Smooth muscle cell of the brain vasculature (primary cell): ENCODE measurements around the gene BLOC1S1.

ENCODE experiments used
- DNase-seq: peaks from one replicate; pipeline ENCODE4 v3.0.0-alpha.2; 2012; ENCODE audit warnings: low read depth, low spot score

The BLOC1S1 gene

GRCh38 chr12:55694651-55695050, 21.2 kb upstream of the BLOC1S1 start:
- no peak for DNase-seq

GRCh38 chr12:55695349-55695748, 20.5 kb upstream of the BLOC1S1 start:
- no peak for DNase-seq

GRCh38 chr12:55696141-55696540, 19.7 kb upstream of the BLOC1S1 start:
- no peak for DNase-seq

GRCh38 chr12:55696796-55697462, 18.9 kb upstream of the BLOC1S1 start:
- no peak for DNase-seq

GRCh38 chr12:55697686-55698085, 18.2 kb upstream of the BLOC1S1 start:
- DNase-seq, result no peak

GRCh38 chr12:55698241-55698955, 17.4 kb upstream of the BLOC1S1 start:
- no peak for DNase-seq

- no peak for DNase-seq
These were observed 16.9 kb upstream of the BLOC1S1 start for GRCh38 chr12:55698965-55699364.

GRCh38 chr12:55699471-55700055, 16.3 kb upstream of the BLOC1S1 start:
- DNase-seq, result no peak

- DNase-seq, result no peak
These were observed 15.4 kb upstream of the BLOC1S1 start for GRCh38 chr12:55700255-55701018.

GRCh38 chr12:55702861-55703260, 13.0 kb upstream of the BLOC1S1 start:
- no peak for DNase-seq

- DNase-seq, result no peak
These were observed 12.6 kb upstream of the BLOC1S1 start for GRCh38 chr12:55703288-55703687.

- no peak for DNase-seq
These were observed 11.7 kb upstream of the BLOC1S1 start for GRCh38 chr12:55703901-55704761.

GRCh38 chr12:55704824-55705718, 10.8 kb upstream of the BLOC1S1 start:
- no peak for DNase-seq

- no peak for DNase-seq
These were observed 10.0 kb upstream of the BLOC1S1 start for GRCh38 chr12:55705782-55706402.

- no peak for DNase-seq
These were observed 9.2 kb upstream of the BLOC1S1 start for GRCh38 chr12:55706568-55707218.

GRCh38 chr12:55707219-55707671, 8.6 kb upstream of the BLOC1S1 start:
- no peak for DNase-seq

- no peak for DNase-seq
These were observed 7.8 kb upstream of the BLOC1S1 start, which contains the start of gene ITGA7 for GRCh38 chr12:55707841-55708694. Gene ITGA7 (minus strand): TSS chr12:55707904. CDS start chr12:55707682, 222 bp downstream.

GRCh38 chr12:55708695-55709233, 7.1 kb upstream of the BLOC1S1 start:
- no peak for DNase-seq
